ENCODE data around the gene TNC. TPM values are rescaled to one million over a fixed set of nuclear protein-coding genes. Genes with fewer than 3 reads are reported as not detected.

Gene TNC
- total RNA-seq (0.29 TPM in 1 of 2 replicates, not detected in the other), polyA plus RNA-seq (not detected in 2 replicates), polyA minus RNA-seq (not detected in 2 replicates), Bru-seq, nascent RNA (percentile 7 among the genes with signal in this experiment), BruChase-seq, experiment 1, labeled RNA remaining after a 6-hour chase (percentile 11 among the genes with signal in this experiment), BruChase-seq, experiment 2, labeled RNA remaining after a 2-hour chase (percentile 10 among the genes with signal in this experiment)
- polyA plus RNA-seq (2011; cell fraction: cytosol; rRNA removed): not detected in 2 replicates
- polyA plus RNA-seq (2011; cell fraction: nucleus; rRNA removed): 0.04 TPM in 1 of 2 replicates, not detected in the other
- not detected in 2 replicates for polyA plus RNA-seq (2012)
- not detected for polyA minus RNA-seq (2011; cell fraction: cytosol; rRNA and poly(A)+ RNA removed)
- polyA minus RNA-seq (2011; cell fraction: nucleus; rRNA and poly(A)+ RNA removed): not detected in 2 replicates
- long read RNA-seq: 0 reads

- no peak within 1 kb of the TSS for H3K9ac ChIP-seq (replicated peaks; ENCODE audit: extremely low read depth, insufficient read depth, low read length)
- no peak within 1 kb of the TSS for H3K27ac ChIP-seq (ENCODE audit: insufficient read depth, low read depth, low read length)
- no TSS peak for BruUV-seq (replicated peaks)
- H3K4me1 ChIP-seq (ENCODE audit: control insufficient read depth, extremely low read depth, insufficient read depth, low read length): no peaks in the 10 kb centered on the region
- H3K4me3 ChIP-seq (replicated peaks in 1 of 3; ENCODE audit: insufficient read depth in 1 of 3, low read depth in 1 of 3, low read length in 3 of 3): no peak within 1 kb of the TSS
- no peaks in the 10 kb centered on the region for H3K79me2 ChIP-seq (ENCODE audit: control insufficient read depth, insufficient read depth, low read length)
- no peak within 1 kb of the TSS for H3K4me2 ChIP-seq (ENCODE audit: insufficient read depth, low read length)
- no peaks in the 10 kb centered on the region for H3K9me1 ChIP-seq (replicated peaks; ENCODE audit: control insufficient read depth, extremely low read depth, insufficient read depth, low read length)
- intact Hi-C loops (cut with micrococcal nuclease): no loop called here
- DNase-seq (ENCODE audit: low read depth, low spot score) (peak; percentile 14), FAIRE-seq (no peak)
- no peaks in the 10 kb centered on the region for H4K20me1 ChIP-seq (replicated peaks; ENCODE audit: control insufficient read depth, extremely low read depth, insufficient read depth, low read length)
- no peaks in the 10 kb centered on the region for H3K36me3 ChIP-seq (ENCODE audit: control insufficient read depth in 2 of 2, extremely low read depth in 1 of 2, insufficient read depth in 2 of 2, low read length in 2 of 2)
- no peaks in the 10 kb centered on the region for H3K27me3 ChIP-seq (ENCODE audit: control insufficient read depth in 2 of 2, insufficient read depth in 2 of 2, low read length in 2 of 2)
- dilution Hi-C loops (cut with MboI; ENCODE audit: extremely low pct_ligation_motif_present, low sequenced_read_pairs): no loop called here
- ChIA-PET CTCF (no interaction called here), POLR2A (no interaction called here)
- TF ChIP-seq POLR2A (IDR thresholded peaks at IDR 0.05; ENCODE audit: low read depth, low read length): no peak
- no peak for TF ChIP-seq CTCF (IDR thresholded peaks at IDR 0.05; ENCODE audit: extremely low read depth in 1 of 2, insufficient read depth in 1 of 2, low read depth in 1 of 2, low read length in 2 of 2)
- TF ChIP-seq JUN (IDR thresholded peaks at IDR 0.05; ENCODE audit: borderline replicate concordance, insufficient read depth, insufficient read length, low read depth): no peak
- TF ChIP-seq FOS (IDR thresholded peaks at IDR 0.05; ENCODE audit: borderline replicate concordance, insufficient read depth, low read length): no peak
- no peak for TF ChIP-seq EZH2 (IDR thresholded peaks at IDR 0.05; ENCODE audit: borderline replicate concordance, low read depth, low read length, severe bottlenecking)
- TF ChIP-seq GATA2 (IDR thresholded peaks at IDR 0.05; ENCODE audit: insufficient read depth, insufficient read length, low read depth, low read length): no peak
- no peak for TF ChIP-seq MYC (IDR thresholded peaks at IDR 0.05; ENCODE audit: low read depth, low read length)
- no peak for TF ChIP-seq MAX (IDR thresholded peaks at IDR 0.05; ENCODE audit: insufficient read depth, insufficient read length)
- no peak for TF ChIP-seq POLR2AphosphoS5 (IDR thresholded peaks at IDR 0.05; ENCODE audit: insufficient read depth, low read depth, low read length)
- no peak within 1 kb of the TSS for H2AFZ ChIP-seq (ENCODE audit: low read depth, low read length)
- no peaks in the 10 kb centered on the region for H3K9me3 ChIP-seq (replicated peaks; ENCODE audit: control insufficient read depth, insufficient read depth, low read length)
Observed at GRCh38 chr9:115117999-115118878, at the start of gene TNC. TSS of gene TNC (minus strand) at chr9:115118157. CDS start at chr9:115091018, 27,139 bp downstream.

Measured in endothelial cell of umbilical vein (primary cell).